Measurements from ENCODE around the gene THSD4. TPM values are rescaled to one million over a fixed set of nuclear protein-coding genes. Genes with fewer than 3 reads are reported as not detected.

The THSD4 gene
- total and polyA plus RNA-seq, 9 of the 15 experiments (the other 6 are each of a cell fraction or from before 2014, with no cell fraction given): 0.04 TPM; not detected in 5

GRCh38 chr15:71800835-71801745, 685.8 kb downstream of the THSD4 start:
- no peak overlapping the region for H2AFZ ChIP-seq (ENCODE audit: low read depth, low read length)
- peak; percentile 87 for ATAC-seq
- H3K9me1 ChIP-seq (ENCODE audit: control insufficient read depth, insufficient read depth, low read length): no peaks in the 10 kb centered on the region
- BruUV-seq (replicated peaks): no TSS peak
- FAIRE-seq: peak; percentile 48
- H3K4me1 ChIP-seq (replicated peaks in 1 of 2; ENCODE audit: control insufficient read depth in 2 of 2, insufficient read depth in 2 of 2, low read length in 2 of 2): peaks cover 0 to 8% of the 10 kb centered on the region in 2 experiments; a peak in 2 of 5 replicates
- in situ Hi-C loops (cut with MboI): loop anchor here (5.0 kb wide), 1 partner anchor 54 kb away; no protein-coding TSS in a partner anchor
- H4K20me1 ChIP-seq (replicated peaks; ENCODE audit: control insufficient read depth, insufficient read depth, low read length): no peaks in the 10 kb centered on the region
- CTCF ChIA-PET (ENCODE audit: low intra/inter-chr PET ratio): interaction anchor here (0.7 to 1.6 kb wide), 3 partner anchors 57 to 1122 kb away, joined by 3 to 23 read pairs (median 6); no protein-coding TSS in a partner anchor
- H3K9me3 ChIP-seq (replicated peaks; ENCODE audit: control insufficient read depth, insufficient read depth, low read depth, low read length): no peaks in the 10 kb centered on the region
- H3K4me3 ChIP-seq: no peak overlapping the region
- H3K27ac ChIP-seq (ENCODE audit: extremely low read depth, low read depth, low read length): no peak overlapping the region
- intact Hi-C loops (cut with micrococcal nuclease): loop anchor here (2.0 to 10.0 kb wide), 3 partner anchors 56 to 416 kb away; no protein-coding TSS in a partner anchor
- 11% methylated on average over 17 of the region's 17 CpGs for WGBS (ENCODE audit: insufficient coverage, low coverage, missing lambda C conversion rate)
- DNase-seq (ENCODE audit: extremely low read depth in 1 of 4, low spot score in 3 of 4): peak; percentile 46 to 57 (median 54)
- peaks cover 3 to 25% of the 10 kb centered on the region in 2 experiments; a peak in 2 of 5 replicates for H3K27me3 ChIP-seq (ENCODE audit: control insufficient read depth in 2 of 2, insufficient read depth in 2 of 2, low read length in 2 of 2)
- no peak overlapping the region for H3K9ac ChIP-seq (ENCODE audit: insufficient read depth in 1 of 2, low read depth in 2 of 2, low read length in 2 of 2)
- H3K4me2 ChIP-seq (ENCODE audit: insufficient read depth, low read length): no peak overlapping the region
- H3K36me3 ChIP-seq (ENCODE audit: control insufficient read depth, insufficient read depth, low read length): no peaks in the 10 kb centered on the region
- H3K79me2 ChIP-seq (ENCODE audit: control insufficient read depth, insufficient read depth, low read length): no peaks in the 10 kb centered on the region
- POLR2A ChIA-PET: no interaction called here
- TF ChIP-seq SNAPC5 (CRISPR knock-in tag; IDR thresholded peaks at IDR 0.05) (no peak), RAD21 (CRISPR knock-in tag; conservative IDR thresholded peaks at IDR 0.05 in 1 of 2, IDR thresholded peaks at IDR 0.05 in 1 of 2) (peak; percentile 75 to 83), MEIS2 (IDR thresholded peaks at IDR 0.05; ENCODE audit: partially characterized antibody) (peak; percentile 17), HNRNPUL1 (IDR thresholded peaks at IDR 0.05; ENCODE audit: low read length) (no peak), FUS (optimal IDR thresholded peaks at IDR 0.05; ENCODE audit: low read depth, low read length) (no peak), CTCF (IDR thresholded peaks at IDR 0.05 in 2 of 3, conservative IDR thresholded peaks at IDR 0.05 in 1 of 3; ENCODE audit: insufficient read depth in 2 of 3, low read depth in 1 of 3, low read length in 3 of 3) (peak; percentile 61 to 88 (median 74)), SMC3 (conservative IDR thresholded peaks at IDR 0.05; ENCODE audit: insufficient read depth, low read depth, low read length) (peak; percentile 57), DEAF1 (CRISPR knock-in tag; IDR thresholded peaks at IDR 0.05) (peak; percentile 72)
